Mucosa of rectum (tissue), 2 donors: ENCODE measurements around the gene PLB1.

ENCODE experiments used
- H3K27ac ChIP-seq, 2 donors: one replicate each; pipeline ENCODE4 v1.7.0; 2013; ENCODE audit warnings: inconsistent platforms in 2 of 2, low read depth in 2 of 2, low read length in 2 of 2
- H3K27me3 ChIP-seq, 2 donors: one replicate each; pipeline ENCODE4 v1.7.0; 2013; ENCODE audit warnings: low read length in 2 of 2; ENCODE audit not compliant: control insufficient read depth in 2 of 2, insufficient read depth in 2 of 2
- H3K36me3 ChIP-seq, 2 donors: one replicate each; pipeline ENCODE4 v1.7.0; 2013; ENCODE audit warnings: low read length in 2 of 2; ENCODE audit not compliant: control insufficient read depth in 2 of 2, insufficient read depth in 2 of 2
- H3K4me1 ChIP-seq, 2 donors: one replicate each; pipeline ENCODE4 v1.7.0; 2013; ENCODE audit warnings: low read length in 2 of 2, mild to moderate bottlenecking in 1 of 2; ENCODE audit not compliant: control insufficient read depth in 2 of 2, insufficient read depth in 2 of 2
- H3K4me3 ChIP-seq, 2 donors: one replicate each; pipeline ENCODE4 v1.7.0; 2013; ENCODE audit warnings: low read length in 2 of 2
- H3K9ac ChIP-seq, 2 donors: one replicate each; pipeline ENCODE4 v1.7.0; 2013; ENCODE audit warnings: low read length in 2 of 2, low read depth in 1 of 2, mild to moderate bottlenecking in 1 of 2
- H3K9me3 ChIP-seq, 2 donors: one replicate each; pipeline ENCODE4 v1.7.0; 2013; ENCODE audit warnings: low read length in 2 of 2; ENCODE audit not compliant: control insufficient read depth in 2 of 2
- donor health status: healthy.
- donor health status: Normal muscosa, but diverticular disease.

The PLB1 gene

DNA sequence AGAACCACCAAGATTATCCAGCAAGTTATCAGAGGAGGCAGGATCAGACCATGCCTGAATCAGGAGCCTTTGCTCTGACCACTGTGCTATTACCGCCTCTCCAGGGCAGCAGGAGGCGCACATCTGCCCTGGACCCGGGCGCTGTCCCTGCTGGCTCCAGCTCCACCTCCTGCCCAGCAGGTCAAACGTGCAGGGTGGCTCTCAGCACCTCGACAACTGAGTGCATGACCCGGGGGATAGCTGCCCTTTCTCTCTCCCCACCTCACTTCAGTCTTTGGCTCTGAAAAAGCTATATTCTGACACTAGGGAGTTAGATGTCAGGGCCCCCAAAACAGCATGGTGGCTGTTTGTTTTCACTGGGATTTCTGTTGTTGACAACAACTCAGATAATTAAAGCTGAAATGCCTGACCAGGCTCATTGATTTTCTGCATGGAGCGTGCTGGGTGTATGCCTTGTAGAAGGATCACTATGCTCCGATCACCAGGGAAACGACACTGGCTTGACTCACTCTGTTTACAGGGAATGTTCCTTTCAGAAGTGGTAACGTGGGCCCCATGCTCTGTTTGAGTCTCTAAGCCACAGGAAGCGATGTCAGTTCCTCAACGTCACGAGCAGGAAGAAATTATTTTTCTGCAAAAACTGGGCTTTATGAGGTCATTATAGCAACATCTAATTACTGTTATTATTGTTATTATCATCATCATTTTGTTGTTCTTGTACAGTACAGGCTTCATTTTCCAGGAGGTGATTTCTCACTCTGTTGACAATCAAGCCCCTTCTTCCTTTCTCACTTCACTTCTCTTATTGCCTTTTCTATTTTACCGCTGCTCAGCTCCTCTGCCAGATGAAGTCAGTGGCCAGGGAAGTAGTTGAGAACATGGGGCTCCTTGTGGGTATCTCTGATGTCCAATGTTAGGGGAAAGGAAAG is 125.6 kb downstream of the PLB1 start:
- H3K9ac ChIP-seq = peak overlapping the region; percentile 36 to 48
- no peaks in the 10 kb centered on the region for H3K27me3 ChIP-seq
- no peaks in the 10 kb centered on the region for H3K9me3 ChIP-seq
- peak overlapping the region; percentile 92 to 95 for H3K27ac ChIP-seq
- H3K36me3 ChIP-seq = no peaks in the 10 kb centered on the region
- H3K4me3 ChIP-seq = peak overlapping the region; percentile 18 to 29
- peaks cover 37 to 54% of the 10 kb centered on the region in 2 donors for H3K4me1 ChIP-seq

DNA sequence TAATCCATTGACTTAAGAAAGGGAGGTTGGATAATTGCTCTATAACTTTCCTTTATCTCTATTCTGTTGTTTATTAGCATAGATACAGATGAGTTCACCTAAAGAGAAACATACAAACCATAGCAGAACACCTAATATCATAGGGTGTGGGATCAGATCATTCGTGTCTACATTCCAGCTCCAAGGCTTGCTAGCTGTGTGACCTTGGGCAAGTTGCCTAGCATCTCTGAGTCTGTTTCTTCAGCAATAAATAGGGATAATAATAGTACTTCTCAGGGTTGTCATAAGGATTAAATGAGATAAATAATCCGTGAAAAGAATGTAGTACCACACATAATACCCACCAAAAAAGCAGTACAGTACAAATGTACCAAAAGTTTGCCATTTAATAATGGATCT is 126.2 kb downstream of the PLB1 start:
- no peak overlapping the region for H3K4me3 ChIP-seq
- no peaks in the 10 kb centered on the region for H3K36me3 ChIP-seq
- peak overlapping the region; percentile 92 to 95 for H3K27ac ChIP-seq
- H3K27me3 ChIP-seq = no peaks in the 10 kb centered on the region
- H3K9me3 ChIP-seq = no peaks in the 10 kb centered on the region
- peaks cover 39 to 56% of the 10 kb centered on the region in 2 donors for H3K4me1 ChIP-seq
- peak overlapping the region in 1 of 2 donors; percentile 48 for H3K9ac ChIP-seq

DNA sequence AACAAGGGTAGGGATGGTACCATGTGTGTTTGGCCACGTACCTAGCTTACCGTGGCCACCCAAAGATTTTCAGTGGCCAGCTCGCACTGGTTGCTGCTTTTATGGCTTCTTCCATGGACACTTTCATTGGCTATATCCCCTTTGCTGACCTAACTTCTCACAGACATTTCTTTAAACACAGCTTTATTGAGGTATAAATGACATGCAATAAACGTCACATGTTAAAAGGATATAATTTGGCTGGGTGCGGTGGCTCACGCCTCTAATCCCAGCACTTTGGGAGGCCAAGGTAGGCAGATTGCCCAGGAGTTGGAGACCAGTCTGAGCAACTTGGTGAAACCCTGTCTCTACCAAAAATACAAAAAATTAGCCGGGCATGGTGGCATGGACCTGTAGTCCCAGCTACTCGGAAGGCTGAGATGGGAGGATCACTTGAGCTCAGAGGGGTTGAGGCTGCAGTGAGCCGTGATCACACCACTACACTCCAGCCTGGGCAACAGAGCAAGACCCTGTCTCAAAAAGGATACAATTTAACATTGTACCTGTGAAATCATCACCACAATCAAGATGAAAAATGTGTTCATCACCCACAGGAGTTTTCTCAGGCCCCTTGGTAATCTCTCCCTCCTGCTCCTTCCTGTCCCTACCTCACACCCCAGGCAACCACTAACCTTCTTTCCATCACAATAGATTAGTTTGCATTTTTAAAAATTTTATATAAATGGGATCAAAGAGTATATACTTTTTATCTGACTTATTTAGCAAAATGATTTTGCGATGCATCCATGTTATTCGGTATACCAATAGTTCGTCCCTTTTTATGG is 127.9 kb downstream of the PLB1 start:
- peaks cover 39 to 56% of the 10 kb centered on the region in 2 donors for H3K4me1 ChIP-seq
- peak overlapping the region; percentile 92 to 95 for H3K27ac ChIP-seq

DNA sequence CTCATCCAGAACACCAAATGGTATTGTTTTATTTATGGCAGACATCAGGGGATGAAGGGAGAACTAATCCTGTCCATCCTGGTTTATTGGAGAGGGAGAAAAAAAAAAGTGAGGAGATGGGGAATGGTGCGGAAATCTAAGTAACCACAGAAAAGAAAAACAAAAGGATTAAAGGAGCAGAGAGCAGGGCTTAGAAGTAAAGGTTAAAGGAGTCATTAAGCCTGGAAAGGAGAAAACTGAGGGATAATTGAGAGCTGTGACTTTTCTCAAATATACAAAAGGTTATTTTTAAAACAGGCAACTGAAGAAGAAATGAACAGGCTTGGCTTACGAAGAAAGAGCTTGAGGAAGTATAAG is 128.6 kb downstream of the PLB1 start:
- no peaks in the 10 kb centered on the region for H3K36me3 ChIP-seq
- H3K27ac ChIP-seq = peak overlapping the region; percentile 92 to 95
- H3K9ac ChIP-seq = peak overlapping the region; percentile 61 to 62
- H3K4me1 ChIP-seq = peaks cover 39 to 56% of the 10 kb centered on the region in 2 donors
- no peak overlapping the region for H3K4me3 ChIP-seq
- no peaks in the 10 kb centered on the region for H3K9me3 ChIP-seq
- no peaks in the 10 kb centered on the region for H3K27me3 ChIP-seq

More for the DNA sequence above, 127.9 kb downstream of the PLB1 start:
- Histone ChIP-seq H3K9ac (peak overlapping the region in 1 of 2 donors; percentile 33), H3K4me3 (no peak overlapping the region), H3K27me3 (no peaks in the 10 kb centered on the region), H3K36me3 (no peaks in the 10 kb centered on the region), H3K9me3 (no peaks in the 10 kb centered on the region)

DNA sequence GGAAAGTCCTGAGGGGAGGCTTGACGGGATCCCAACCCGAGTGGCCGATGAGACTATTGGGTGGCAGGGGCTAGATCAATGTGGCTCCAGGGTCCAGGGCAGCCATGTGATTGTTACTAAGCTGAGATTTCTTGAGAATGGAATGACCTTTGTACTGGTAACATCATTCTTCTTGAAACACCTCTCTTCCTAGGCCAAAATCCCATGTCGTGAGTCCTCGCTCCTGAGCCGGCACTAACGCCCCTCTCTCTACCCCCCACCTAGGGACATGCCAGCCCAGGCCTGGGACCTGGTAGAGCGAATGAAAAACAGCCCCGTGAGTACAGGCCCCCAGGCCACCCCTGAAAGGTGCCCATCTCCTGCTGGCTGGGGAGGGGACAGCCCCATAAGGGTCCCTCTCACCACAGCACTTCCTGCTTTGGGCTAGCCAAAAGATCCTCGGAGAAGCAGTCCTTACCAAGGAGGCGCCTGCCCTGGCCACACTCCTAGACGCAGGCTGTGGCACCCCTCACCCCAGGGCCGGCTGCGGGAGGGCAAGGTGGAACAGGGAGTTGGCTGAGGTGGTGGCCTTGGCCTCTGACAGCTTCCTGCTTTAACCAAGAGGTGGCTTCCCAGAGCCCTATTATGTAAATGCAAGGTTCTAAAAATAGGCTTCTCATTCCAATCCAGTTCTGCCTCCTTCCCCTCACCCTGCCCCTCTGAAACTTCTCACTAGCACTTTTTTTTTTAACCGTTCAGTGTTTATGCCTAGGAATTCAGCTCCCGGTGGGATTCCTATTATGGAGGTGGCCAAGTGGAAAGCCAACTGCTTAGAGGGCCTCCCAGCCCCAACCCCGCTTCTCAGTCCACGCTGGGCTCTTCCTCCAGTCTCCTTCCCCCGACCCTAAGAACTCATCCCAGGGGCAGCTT is 129.2 kb downstream of the PLB1 start:
- Histone ChIP-seq H3K4me3 (peak overlapping the region; percentile 21 to 27), H3K9me3 (no peaks in the 10 kb centered on the region), H3K9ac (peak overlapping the region; percentile 61 to 62), H3K27me3 (no peaks in the 10 kb centered on the region), H3K36me3 (no peaks in the 10 kb centered on the region), H3K27ac (peak overlapping the region; percentile 92 to 95), H3K4me1 (peaks cover 39 to 56% of the 10 kb centered on the region in 2 donors)

DNA sequence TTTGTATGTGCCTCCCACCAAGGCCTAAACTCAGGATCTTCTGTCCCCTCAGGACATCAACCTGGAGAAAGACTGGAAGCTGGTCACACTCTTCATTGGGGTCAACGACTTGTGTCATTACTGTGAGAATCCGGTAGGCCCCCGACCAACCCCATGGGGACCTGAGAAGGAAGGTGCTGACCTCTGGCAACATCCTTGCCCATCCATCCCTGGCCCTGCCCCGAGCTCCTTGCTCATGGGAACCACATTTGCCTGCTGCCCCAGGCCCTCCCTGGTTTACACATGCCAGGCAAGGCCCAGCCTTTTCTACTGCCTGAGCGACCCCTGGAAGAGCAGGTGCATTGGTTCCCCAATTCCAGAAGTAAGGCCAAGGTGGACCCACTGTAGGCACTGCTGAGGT is 130.5 kb downstream of the PLB1 start:
- Histone ChIP-seq H3K9ac (peak overlapping the region in 1 of 2 donors; percentile 5), H3K4me3 (no peak overlapping the region), H3K27ac (peak overlapping the region; percentile 58 to 74), H3K27me3 (no peaks in the 10 kb centered on the region), H3K36me3 (no peaks in the 10 kb centered on the region), H3K9me3 (no peaks in the 10 kb centered on the region), H3K4me1 (peaks cover 26 to 44% of the 10 kb centered on the region in 2 donors)

DNA sequence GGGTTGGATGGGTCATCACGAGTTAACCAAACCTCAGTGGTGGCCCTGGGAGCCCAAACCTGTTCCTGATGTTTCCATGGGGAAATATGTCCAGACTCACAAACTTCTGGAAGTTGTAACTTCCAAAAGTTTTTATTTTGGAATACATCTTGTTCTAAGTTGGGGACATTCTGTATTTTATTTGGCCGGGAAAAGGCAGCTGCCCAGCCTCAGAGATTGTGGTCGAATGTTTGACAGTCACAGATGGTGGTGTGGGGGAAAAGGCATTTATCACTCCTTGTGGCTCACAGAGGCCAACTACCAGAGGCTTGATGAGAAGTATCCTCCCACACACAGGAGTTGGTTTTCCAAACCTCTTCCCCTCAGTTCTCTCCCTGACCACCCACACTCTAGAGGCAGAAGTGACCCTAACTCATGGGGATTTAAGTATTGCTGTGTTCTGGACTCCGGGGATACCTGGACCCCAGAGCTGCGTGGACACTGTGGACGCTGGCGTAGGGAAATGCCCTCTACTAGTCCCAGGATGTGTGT is 131.1 kb downstream of the PLB1 start:
- H3K9me3 ChIP-seq = no peaks in the 10 kb centered on the region
- H3K27ac ChIP-seq = peak overlapping the region; percentile 58 to 74
- no peak overlapping the region for H3K9ac ChIP-seq
- no peaks in the 10 kb centered on the region for H3K27me3 ChIP-seq
- peaks cover 25 to 39% of the 10 kb centered on the region in 2 donors for H3K4me1 ChIP-seq
- no peaks in the 10 kb centered on the region for H3K36me3 ChIP-seq
- H3K4me3 ChIP-seq = no peak overlapping the region

DNA sequence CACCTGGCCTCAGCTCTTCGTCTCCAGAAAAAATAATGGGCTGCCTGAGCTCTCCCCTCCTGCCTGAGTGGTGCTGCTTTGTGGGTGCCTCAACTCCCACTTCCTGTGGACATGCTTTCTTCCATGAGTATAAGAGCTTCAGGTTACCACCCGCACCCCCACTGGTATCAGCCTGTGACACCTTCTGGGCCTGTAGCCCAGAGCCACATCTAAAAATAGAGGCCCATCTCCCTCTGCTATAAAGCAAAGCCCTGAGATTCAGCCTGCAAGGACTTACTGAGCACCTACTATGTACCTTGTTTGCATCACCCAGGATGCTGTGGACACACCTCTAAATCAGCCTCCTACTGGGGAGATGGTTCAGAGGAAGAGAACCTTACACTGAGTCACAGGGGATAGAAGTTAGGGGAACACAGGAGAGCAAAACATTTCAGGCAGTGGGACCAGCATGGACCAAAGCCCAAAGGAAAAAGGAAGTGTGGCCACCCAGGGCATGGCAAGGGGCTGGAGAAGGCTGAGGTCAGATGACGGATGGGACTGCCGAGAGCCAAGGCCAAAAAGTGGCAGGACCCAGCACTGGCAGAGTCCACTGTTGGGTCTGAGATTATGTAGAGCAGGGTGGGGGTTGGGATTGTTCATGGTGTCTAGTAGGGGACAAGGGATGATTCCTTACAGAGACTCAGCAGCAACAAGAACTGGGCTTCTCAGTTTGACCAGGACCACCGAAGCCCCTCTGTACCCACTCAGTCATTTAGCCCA is 132.0 kb downstream of the PLB1 start:
- H3K9ac ChIP-seq = no peak overlapping the region
- H3K27ac ChIP-seq = peak overlapping the region; percentile 42 to 64
- H3K9me3 ChIP-seq = no peaks in the 10 kb centered on the region
- H3K27me3 ChIP-seq = no peaks in the 10 kb centered on the region
- no peak overlapping the region for H3K4me3 ChIP-seq
- H3K36me3 ChIP-seq = no peaks in the 10 kb centered on the region
- peaks cover 24 to 29% of the 10 kb centered on the region in 2 donors for H3K4me1 ChIP-seq

DNA sequence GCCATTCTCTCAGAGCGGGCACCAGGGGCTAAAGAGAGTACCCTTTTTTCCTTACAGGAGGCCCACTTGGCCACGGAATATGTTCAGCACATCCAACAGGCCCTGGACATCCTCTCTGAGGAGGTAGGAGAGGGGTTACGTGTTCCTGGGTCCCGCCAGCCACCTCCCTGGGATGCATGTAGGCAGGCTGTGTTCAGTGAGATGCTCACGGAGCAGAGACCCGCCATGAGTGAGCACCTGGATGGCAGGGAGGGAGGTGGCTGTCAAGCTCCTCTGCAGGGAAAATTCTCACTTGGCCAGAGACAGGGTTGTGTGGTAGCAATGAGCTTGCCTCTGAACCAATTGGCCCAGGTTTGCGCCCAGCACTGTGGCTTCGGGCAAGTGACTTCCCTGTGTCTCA is 132.6 kb downstream of the PLB1 start:
- H3K27ac ChIP-seq = peak overlapping the region in 1 of 2 donors; percentile 42
- no peaks in the 10 kb centered on the region for H3K27me3 ChIP-seq
- H3K4me3 ChIP-seq = no peak overlapping the region
- no peak overlapping the region for H3K9ac ChIP-seq
- H3K4me1 ChIP-seq = peaks cover 20 to 31% of the 10 kb centered on the region in 2 donors
- H3K36me3 ChIP-seq = no peaks in the 10 kb centered on the region
- H3K9me3 ChIP-seq = no peaks in the 10 kb centered on the region
